GM19035 (cell line): ENCODE results near the gene C9orf153.

Experiments
- ATAC-seq: cut with Tn5 transposase; IDR thresholded peaks from one replicate; pipeline ENCODE4 v1.9.1; 2021; ENCODE audit not compliant: unreplicated experiment

The C9orf153 gene

DNA sequence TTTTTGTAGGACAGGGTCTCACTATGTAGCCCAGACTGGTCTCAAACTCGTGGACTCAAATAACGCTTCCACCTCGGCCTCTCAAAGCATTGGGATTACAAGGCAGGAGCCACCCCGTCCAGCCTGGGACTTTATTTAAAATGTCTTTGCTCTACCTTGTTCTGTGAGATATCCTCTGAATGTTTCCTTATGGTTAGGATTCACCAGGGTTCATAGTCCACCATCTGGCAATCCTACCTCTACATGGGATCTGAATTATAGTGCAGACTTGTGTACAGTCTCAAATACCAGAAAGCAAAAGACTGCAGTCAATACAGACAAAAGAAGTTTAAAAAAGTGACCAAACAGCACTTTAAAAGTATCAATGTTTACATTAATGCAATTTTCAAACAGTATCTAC lies 12.8 kb upstream of the C9orf153 start:
- no peak for ATAC-seq

DNA sequence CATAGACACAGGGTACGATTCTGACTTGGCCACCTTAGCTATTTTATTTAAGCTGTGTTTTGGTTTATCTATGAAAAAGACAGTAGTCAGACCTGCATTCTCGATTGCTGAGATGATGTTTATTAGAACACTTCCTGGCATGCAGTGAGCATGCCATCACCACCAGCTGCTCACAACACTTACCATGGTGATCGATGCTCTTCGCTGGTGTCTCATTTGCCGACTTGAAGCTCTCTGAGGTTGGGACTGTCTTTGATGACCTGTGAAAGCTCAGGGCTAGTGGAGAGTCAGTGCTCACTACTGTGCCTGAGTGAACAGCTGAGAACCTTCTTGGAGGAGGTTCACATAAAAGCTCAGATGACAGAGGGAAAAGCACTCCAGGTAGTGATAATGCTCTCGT lies 4.4 kb upstream of the C9orf153 start:
- ATAC-seq: no peak

DNA sequence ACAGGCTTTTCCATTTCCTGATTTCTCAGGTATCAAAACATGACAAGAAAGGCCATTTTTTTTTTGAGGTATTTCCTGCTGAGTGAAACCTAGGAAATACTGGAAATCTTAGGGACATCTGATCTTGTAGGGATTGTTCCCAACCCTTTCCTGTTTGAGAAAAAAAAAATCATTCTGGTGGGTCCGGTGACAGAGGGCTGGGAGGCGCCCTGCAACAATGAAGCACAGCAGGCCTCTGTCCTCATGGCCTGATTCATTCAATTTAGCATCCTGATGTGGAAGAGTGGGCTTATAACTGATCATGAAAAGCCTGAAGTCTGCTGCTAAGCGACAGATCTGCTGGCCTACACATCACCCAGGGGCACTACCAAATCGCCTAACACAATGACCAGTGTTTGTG lies 3.0 kb upstream of the C9orf153 start:
- no peak for ATAC-seq

DNA sequence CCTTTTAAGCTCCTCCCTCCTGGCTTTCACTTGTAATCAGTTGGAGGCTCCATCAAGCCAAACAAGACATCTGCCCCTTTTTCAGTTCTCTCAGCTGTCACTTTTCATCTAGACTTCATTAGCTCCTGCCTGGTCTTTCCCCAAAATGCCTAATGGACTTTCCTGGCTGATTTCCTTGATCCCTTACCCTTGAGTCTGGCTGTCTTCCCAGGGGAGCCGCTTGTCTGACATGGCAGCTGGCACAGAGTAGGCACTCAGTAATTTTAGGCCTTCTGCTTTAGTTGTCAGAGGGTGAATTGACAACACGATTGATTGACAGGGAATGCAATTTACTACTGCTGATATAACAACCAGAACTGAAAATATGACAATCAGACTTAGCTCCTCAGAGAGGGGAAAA lies 2.1 kb downstream of the C9orf153 start:
- ATAC-seq: no peak

DNA sequence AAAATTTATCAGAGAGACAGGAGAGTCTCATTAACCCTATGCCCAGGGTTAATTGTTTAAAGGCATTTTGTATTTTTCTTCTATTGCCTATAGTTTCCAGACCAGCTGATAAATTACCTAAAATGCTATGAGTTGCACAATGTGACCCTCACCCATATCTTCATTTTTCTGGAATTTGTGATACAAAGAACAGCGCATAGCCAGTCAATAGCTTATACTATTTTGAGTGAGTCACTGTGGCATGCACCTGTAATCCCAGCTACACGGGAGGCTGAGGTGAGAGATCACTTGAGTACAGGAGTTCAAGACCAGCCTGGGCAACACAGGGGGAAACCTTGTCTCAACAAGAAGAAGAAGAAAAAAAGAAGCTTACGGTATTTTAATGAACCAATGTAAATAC lies 2.8 kb downstream of the C9orf153 start:
- ATAC-seq: no peak

DNA sequence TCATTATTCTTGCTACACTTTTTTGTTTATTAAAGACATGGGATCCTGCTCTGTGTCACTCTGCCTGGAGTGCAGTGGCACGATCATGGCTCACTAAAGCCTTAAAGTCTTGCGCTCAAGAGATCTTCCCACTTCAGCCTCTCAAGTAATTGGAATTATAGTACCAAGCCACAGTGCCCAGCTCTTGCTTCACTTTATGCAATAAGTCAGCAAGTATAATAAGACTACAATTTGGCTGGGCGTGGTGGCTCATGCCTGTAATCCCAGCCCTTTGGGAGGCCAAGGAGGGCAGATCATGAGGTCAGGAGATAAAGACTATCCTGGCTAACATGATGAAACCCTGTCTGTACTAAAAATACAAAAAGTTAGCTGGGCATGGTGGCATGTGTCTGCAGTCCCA lies 5.9 kb downstream of the C9orf153 start:
- ATAC-seq: no peak

DNA sequence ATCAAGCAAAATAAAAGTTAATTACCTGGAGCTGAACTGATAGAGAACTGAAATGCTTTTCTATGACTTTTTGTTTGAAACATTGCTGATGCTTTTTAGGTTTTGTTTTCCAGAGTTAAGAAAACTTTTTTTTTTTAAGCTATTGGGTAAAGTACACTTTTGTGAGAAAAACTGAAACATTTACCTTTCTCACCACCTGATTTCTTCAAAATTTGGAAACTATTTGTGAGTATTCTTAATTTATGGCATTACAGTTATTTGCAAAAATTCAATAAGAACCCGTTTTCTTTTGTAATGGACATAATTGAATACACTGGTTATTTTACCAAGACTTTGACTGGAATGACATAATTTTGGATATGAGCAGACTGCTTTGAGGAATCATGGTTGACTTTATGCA lies 6.6 kb downstream of the C9orf153 start:
- no peak for ATAC-seq

DNA sequence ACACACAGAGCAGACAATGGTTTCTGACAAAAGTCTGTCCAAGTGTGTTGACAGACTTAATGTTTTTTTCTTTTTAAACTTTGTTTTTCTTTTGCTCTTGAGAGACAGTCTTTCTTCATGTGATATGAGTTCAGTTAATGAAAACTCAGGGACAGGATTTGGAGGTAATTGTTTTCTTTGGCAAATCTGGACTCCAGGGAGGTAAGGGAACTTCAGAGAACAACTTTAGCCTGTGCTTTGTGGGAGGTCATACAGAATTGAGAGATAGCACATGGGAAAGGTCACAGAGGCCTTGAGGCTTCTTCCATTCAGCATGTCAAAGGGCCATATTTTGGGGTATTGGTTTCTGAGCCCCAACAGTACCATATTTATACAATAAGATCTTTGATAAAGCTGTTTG lies 9.3 kb downstream of the C9orf153 start:
- no peak for ATAC-seq

DNA sequence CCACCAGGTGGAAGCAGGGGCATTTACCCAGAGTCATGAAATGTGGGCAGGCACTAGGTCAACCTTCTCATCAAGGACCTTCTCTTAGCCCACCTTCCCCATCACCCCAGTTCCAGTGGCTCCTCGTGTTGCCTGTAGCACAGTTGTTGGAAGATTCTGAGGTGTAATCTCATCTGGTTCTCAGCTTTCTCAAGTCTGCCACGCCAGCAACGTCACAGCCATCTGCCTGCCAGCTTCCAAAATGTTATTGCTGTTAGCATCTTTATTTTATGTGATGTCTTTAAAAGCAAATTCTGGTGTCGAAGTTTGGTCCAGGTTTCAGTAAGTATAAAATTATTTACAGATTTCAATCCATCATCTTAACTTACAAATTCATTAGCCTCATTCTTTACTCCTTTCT lies 10.7 kb downstream of the C9orf153 start:
- ATAC-seq: no peak

DNA sequence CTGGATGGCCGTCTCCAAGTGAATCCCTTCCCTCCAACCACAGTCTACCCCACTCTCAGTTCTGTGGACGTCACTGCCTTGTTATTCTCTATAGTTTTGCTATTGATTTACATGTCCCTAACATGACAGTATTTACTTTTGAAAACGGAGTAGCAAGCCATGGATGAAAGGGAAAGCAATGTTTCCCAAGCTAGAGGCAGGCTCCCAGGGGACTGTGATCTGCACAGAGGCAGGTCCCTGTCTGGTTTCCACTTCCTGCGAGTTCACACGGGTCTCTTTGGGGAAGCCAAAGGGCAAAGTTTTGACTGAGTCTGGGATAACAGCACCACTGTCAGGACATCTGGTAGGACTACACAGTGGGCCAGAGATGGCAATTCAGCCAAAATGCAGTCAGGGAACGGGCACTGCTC lies 12.7 kb downstream of the C9orf153 start:
- peak; percentile 88 for ATAC-seq

DNA sequence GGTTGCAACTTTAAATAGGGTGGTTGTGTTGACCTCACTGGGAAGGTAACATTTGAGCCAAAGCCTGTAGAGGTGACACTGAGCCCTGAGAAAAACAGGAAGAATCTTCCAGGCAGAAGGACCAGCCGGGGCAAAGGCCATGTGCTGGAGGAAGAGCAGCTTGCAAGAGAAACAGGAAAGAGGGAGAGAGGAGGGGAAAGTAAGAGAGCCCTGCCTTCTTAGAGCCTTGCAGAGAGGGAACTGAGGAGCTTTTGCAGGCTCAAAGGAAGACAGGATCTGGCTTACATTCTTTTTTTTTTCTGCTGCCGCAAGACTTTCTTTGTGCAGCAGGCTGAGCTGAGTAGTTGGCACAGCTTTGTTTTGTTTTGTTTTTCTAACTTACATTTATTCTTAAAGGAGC lies 17.4 kb downstream of the C9orf153 start:
- ATAC-seq: no peak

DNA sequence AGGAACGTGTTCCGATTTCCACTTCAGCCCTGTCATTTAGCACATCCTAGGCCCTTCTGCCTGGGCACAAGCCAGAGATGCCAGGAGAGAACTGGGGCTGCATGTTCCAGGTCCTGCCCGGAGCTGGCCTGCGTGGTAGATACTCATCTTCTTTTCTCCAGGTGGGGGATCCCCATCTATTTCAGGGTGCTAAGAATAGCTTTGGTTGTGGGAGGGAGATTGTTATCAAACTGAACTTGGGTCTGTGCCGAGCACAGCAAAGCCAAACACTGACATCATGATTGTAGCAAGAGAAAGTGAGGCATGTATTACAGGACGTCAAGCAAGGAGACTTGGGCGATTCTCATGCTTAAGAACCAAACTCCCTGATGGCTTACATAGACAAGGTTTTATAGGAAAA lies 18.2 kb downstream of the C9orf153 start:
- no peak for ATAC-seq

DNA sequence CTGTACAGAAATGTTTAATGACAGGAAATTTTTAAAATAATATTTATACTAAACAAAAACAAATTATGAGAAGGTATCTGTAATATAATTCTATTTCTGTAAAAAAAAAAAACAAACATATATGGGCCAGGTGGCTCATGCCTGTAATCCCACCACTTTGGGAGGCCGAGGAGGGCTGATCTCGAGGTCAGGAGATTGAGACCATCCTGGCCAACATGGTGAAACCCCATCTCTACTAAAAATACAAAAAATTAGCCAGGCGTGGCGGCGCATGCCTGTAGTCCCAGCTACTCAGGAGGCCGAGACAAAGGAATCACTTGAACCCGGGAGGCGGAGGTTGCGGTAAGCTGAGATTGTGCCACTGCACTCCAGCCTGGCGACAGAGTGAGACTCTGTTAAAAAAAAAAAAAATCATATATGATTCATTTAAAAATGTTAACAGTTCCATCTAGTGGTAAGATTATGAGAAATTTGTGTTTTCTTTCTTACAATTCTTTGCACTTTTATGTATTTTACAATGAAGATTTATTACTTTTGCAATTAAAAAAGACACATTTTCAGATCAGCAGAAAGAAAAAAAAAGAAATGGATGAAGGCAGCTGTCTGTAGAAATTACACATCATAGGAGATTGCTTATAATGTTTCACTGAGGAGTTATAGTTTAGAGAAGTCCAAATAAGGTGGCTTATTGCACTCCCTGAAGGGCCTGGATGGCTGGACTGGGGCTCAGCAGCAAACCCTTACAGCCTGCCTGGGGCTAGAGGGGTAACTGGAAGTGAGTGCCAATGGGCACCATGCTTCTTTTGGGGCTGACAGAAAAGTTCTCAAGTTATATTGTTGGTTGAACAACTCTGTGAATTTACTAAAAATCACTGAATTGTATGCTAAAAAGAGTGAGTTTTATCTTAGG lies 20.3 kb downstream of the C9orf153 start:
- ATAC-seq: no peak

DNA sequence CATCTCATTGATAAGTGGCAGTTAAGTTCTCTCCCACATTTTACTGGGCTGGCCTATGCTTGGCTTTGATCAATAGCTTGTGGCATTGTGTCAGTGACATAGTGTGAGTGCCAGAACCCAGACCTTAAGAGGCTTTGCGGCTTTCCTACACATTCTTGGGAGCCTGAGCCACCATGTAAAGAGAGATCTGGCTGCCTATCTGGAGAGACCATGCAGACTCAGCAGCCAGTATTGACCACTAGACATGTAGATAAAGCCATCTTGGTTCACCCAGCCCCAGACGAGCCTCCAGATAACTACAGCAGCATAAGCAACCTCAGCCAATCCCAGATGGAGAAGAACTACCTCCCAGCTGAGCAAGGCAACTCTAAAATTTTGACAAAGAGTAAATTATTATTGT lies 28.6 kb downstream of the C9orf153 start:
- ATAC-seq: no peak

DNA sequence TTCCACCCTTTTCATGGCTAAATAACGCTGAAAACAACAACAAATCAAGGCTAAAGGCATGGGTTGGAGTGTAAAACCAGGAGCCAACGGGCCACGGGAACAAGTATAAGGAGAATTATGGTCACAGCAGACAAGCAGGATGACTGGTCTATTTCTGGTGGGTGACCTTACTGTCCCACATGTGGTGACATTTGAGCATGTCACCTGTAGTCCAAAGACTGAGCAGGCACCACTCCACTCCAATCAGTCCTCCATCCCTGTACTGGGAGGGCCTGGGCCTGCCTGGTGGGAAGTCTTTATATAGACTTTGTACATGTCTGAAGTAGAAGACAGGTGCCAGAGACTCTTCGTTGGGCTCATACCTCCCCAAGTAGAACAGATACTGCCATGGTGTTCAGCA lies 36.8 kb downstream of the C9orf153 start:
- no peak for ATAC-seq

DNA sequence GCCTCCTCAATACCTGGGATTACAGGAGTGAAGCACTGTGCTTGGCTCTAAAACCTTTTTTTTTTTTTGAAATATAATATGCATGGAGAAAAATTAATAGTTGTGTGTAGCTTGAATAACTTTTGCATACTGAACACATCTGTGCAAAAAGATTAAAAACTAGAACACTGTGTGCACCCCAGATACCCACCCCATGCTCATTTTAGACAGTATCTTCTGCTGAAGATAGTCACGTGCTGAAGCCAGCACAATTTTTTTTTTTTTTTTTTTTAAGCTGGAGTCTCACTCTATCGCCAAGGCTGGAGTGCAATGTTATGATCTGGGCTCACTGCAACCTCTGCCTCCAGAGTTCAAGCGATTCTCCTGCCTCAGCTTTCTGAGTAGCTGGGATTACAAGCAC lies 39.9 kb downstream of the C9orf153 start:
- ATAC-seq: no peak

DNA sequence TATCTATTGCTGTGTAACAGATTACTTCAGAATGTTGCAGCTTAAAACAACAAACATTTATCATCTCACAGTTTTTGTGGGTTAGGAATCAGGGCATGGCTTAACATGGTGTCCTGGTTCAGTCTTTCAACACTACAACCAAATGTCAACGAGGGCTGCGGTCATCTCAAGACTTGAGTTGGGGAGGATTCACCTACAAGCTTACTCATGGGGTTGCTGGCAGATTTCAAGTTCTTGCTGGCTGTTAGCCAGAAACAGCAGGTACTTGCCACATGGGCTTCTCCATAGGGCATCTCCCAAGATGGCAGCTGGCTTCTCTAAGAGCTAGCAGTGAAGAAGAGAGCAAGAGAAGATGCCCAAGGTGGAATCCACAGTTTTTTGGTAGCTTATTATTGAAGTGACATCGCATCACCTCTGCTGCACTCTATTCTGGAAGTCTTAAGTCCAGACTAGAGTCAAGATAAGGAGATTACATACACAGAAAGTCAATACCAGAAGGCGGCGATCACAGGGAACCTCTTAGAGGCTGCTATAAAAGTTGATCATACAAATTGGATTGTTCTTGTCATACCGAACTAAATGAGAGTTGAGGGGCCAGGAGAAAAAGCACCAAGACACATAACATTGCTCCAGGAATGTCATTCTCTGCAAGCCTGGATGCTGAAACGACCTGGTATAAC lies 42.2 kb downstream of the C9orf153 start:
- no peak for ATAC-seq

DNA sequence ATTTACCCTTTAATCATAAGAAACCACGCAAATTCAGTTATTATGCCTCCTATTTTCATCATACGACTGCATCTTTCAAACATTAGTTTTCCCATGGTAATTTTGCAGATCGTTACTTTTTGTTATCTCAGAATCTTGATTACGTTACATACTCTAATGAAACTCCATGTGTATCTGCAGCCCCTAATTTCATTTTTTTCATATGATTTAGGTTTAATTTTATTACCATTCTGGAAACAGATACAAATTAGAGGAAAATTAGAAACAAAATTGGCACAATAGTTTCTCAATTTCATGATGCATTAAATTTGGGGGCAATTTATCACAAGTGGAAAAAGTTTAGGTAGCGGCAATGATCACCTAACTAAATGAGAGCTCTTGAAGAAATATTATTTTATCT lies 52.3 kb downstream of the C9orf153 start:
- no peak for ATAC-seq

DNA sequence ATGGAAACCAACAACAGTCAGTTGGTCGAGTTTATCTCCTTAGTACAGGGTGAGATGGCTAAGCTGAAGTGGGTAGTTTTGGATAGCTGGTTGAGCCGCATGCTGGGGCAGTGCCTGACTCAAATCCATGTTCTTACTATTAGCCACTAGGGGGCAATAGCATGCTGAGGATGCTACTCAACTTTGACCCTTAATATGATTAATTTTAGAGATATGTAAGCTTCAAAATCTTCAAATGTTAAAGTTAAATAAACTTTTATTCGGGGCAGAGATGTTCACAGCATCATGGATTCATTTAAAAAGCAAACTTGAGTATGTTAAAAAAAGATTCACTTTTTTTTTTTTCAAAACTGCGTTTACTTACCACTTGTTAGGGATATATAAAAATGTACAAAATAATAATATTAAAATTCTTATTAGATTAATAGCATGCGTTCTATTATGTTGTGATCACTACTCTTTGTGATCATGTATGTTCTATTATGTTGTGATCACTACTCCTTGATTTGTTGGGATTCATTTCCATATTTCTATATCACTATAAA lies 57.0 kb downstream of the C9orf153 start:
- ATAC-seq: peak; percentile 69

DNA sequence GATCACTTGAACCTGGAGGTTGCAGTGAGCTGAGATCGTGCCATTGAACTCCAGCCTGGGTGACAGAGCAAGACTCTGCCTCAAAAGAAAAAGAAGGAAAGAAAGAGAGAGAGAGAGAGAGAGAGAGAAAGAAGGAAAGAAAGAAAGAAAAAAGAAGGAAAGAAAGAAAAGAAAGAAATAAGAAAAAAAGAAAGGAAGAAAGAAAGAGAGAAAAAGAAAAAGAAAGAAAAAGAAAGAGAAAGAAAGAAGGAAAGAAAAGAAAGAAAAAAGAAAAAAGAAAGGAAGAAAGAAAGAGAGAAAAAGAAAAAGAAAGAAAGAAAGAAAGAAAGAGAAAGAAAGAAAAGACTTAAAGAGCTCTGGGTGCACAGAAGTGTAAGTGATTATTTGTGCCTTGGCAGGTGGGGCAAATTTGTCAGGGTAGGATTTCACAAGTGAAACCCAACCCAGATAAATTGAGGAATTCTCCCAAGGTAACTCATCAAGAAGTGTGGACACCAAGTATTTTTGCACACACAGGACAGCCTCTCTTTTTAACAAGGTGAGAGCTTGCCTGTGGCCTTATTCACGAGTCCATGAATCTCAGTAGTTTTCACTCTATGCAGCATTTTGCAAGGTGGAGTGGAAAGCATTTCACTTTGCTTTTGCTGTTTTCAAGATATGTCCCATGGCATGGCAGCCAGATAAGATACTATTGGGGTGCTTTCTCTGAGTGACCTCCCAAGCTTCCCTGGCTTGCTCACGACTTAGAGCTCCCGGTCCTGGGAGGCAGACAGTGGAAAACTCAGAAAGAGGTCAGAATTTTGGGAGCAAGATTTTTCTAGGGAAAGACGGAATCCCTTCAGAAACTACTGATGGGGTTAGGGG lies 57.8 kb downstream of the C9orf153 start:
- no peak for ATAC-seq

DNA sequence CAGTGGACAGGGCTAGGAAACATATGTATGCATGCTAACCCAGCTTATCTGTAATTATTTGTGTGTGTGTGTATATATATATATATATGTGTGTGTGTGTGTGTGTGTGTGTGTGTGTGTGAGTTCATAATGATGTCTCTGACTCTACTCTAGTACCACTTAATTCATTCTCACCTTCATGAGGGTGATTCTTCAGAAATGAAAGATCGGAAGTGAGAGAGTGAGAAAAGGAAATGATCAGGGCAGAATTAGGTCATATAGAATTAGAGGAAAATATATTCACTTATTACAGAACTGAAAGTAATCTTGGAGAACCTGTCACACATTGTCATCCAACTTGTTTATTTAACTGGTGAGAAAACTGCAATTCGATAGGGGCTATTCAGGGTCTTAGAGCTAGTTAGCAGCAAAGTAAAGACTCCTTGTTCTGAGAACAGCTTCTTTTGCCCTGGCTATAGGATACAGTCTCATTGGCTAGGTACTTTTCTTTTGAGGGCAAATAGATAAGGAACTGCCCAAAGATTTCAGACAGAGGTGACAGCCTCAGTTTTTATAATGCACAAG lies 58.8 kb downstream of the C9orf153 start:
- no peak for ATAC-seq
